Measurements from ENCODE around the gene DAPP1.

- TF ChIP-seq EZH2 (IDR thresholded peaks at IDR 0.05; ENCODE audit: insufficient read depth, poor library complexity, severe bottlenecking) (no peak), EZH2phosphoT487 (IDR thresholded peaks at IDR 0.05; ENCODE audit: insufficient read depth, low read depth) (no peak)
Measured at GRCh38 chr4:99857307-99857706, 40.7 kb downstream of the DAPP1 start.

All from GM23248 (cell line).